GM11168 (cell line): ENCODE data around the gene UBE3A.

Experiments used
- in situ Hi-C: fragments of 300-500 bp; cut with MboI; formaldehyde crosslinking; loops from one replicate; pipeline ENCODE4 v1.12.0; 2022; ENCODE audit warnings: low sequenced_read_pairs; ENCODE audit not compliant: unreplicated experiment

Gene UBE3A

DNA sequence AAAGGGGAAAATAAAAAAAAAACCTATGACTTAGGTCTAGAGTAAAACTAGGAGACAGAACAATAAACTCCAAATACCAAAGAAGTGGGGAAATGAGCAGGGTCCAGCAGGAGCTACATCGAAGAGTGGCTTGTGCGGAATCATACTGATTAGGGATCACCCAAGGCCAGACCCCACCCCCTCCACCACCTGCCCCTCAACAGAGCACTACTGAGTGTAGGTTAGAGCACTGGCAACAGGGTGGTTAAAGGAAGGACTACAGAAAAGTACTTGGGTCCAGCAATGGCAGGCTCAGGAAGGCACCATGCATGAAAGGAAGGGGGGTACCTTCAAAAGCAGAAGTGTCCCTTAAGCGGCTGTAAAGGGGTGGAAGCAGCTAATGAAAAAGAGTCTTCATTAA lies 96.2 kb downstream of the UBE3A start:
- in situ Hi-C loops: no loop called here

GRCh38 chr15:25339431-25339830 lies 99.4 kb downstream of the UBE3A start:
- in situ Hi-C loops: no loop called here

- in situ Hi-C loops: no loop called here
Measured at GRCh38 chr15:25335279-25335678, 103.5 kb downstream of the UBE3A start.

- in situ Hi-C loops: no loop called here
Measured at GRCh38 chr15:25333049-25333448, 105.8 kb downstream of the UBE3A start.

GRCh38 chr15:25332306-25332705 lies 106.5 kb downstream of the UBE3A start:
- in situ Hi-C loops: no loop called here

DNA sequence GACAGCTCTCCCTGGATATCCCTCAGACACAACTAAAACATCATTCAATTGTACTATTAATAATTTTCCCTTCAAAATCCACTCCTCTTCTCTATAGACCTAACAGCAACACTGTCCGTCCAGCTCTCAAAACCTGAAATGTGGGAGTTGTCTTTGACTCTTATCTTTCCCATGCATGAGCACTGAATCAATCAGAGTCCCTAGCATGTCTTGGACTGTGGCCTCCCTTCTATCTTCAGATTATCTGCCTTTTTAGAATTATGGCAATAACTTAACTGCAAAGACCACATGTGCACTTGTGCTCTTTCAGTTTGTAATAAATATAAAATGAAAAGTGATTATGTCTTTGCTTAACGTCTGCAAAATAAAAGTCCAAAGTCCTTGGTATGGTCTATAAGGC lies 107.0 kb downstream of the UBE3A start:
- in situ Hi-C loops: no loop called here

GRCh38 chr15:25331404-25331803 lies 107.4 kb downstream of the UBE3A start:
- in situ Hi-C loops: no loop called here

- in situ Hi-C loops: no loop called here
Measured at GRCh38 chr15:25329696-25330095, 109.1 kb downstream of the UBE3A start.

DNA sequence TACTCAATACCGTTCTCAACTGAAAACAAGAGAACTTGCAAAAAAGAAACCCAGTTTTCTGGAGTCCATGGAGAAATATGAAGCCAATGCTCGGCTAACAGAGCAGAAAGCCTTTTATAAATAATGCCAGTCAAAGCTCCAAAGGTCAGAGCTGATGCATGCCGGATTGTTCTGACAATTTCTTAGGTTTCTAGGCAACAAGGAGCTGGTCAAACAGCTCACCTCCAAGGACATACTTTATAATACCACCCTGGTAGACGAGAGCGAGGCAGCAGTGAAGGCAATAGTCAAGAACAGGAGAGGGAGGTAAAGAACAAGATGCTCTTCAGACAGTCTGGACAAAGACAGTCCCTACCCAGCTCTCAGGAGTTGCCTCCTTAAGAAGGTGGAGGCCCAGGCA lies 111.1 kb downstream of the UBE3A start:
- in situ Hi-C loops: no loop called here

DNA sequence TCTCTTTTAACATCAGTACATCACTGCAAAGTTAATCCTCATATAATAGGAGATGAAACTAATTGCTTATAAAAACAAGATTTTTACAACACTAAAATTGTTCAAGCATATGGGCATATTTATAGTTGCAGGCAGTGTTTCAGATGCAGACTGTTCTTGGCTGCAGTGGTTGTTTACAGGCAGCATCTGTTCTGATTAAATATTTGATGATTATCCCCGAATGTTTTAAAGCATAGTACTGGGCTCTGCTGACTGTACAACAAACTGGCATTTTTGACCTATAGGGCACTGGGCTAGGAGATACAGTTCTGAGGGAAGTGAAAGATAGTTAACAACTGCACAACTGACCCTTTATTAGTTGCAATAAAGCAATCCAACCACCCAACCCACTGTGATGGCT lies 113.6 kb downstream of the UBE3A start:
- in situ Hi-C loops: no loop called here

DNA sequence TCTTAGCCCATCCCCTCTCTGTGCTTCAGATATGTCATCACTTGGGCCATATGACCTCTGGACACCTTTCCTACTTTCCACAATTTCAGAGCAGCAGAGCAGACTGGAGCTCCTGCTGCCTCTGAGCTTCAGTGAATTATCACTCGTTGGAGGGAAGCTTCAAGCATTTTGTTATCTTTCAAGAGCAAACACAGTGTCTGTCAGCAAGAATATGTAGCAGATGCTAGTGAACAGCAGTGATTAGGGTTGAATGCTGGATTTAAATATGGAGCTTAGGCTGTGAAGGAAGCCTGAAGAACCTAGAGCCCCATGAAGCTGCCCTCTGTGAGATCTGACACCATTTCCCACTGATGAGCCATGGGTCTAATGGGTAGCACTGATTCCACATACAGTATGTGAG lies 115.4 kb downstream of the UBE3A start:
- in situ Hi-C loops: no loop called here

GRCh38 chr15:25287823-25288222 lies 151.0 kb downstream of the UBE3A start:
- in situ Hi-C loops: no loop called here
